ENCODE results near the gene MITF.

The MITF gene

GRCh38 chr3:69739204-69740102 lies at the start of gene MITF:
TSS of gene MITF (plus strand) at chr3:69739464. CDS start at chr3:69739598, 134 bp downstream.
- Histone ChIP-seq H3K79me2 (peaks cover 28% of the 10 kb centered on the region), H2AFZ (peak within 1 kb of the TSS; percentile 97), H3K9me3 (ENCODE audit: control insufficient read depth, low read length) (no peaks in the 10 kb centered on the region), H3K9ac (peak within 1 kb of the TSS; percentile 38), H3K4me2 (ENCODE audit: low read length) (peak within 1 kb of the TSS; percentile 95), H3K4me3 (ENCODE audit: low read depth, low read length) (peak within 1 kb of the TSS; percentile 87), H3K36me3 (ENCODE audit: control insufficient read depth, insufficient read depth, low read length) (no peaks in the 10 kb centered on the region), H3K27me3 (ENCODE audit: control insufficient read depth, insufficient read depth, low read length) (no peaks in the 10 kb centered on the region), H3K27ac (peak within 1 kb of the TSS; percentile 78), H3K4me1 (peaks cover 17% of the 10 kb centered on the region)
- no peak for TF ChIP-seq CTCF (IDR thresholded peaks at IDR 0.05)

GRCh38 chr3:69691860-69692259 lies 47.4 kb upstream of the MITF start:
- H3K4me1 ChIP-seq = peaks cover 5% of the 10 kb centered on the region
- no peaks in the 10 kb centered on the region for H3K36me3 ChIP-seq (ENCODE audit: control insufficient read depth, insufficient read depth, low read length)
- H3K27ac ChIP-seq = no peak overlapping the region
- no peaks in the 10 kb centered on the region for H3K9me3 ChIP-seq (ENCODE audit: control insufficient read depth, low read length)
- no peaks in the 10 kb centered on the region for H3K27me3 ChIP-seq (ENCODE audit: control insufficient read depth, insufficient read depth, low read length)
- no peak overlapping the region for H3K9ac ChIP-seq
- no peak overlapping the region for H3K4me3 ChIP-seq (ENCODE audit: low read depth, low read length)
- TF ChIP-seq CTCF (IDR thresholded peaks at IDR 0.05) = no peak
- no peaks in the 10 kb centered on the region for H3K79me2 ChIP-seq
- no peak overlapping the region for H3K4me2 ChIP-seq (ENCODE audit: low read length)
- no peak overlapping the region for H2AFZ ChIP-seq

- no peaks in the 10 kb centered on the region for H3K9me3 ChIP-seq (ENCODE audit: control insufficient read depth, low read length)
- no peaks in the 10 kb centered on the region for H3K27me3 ChIP-seq (ENCODE audit: control insufficient read depth, insufficient read depth, low read length)
- no peak overlapping the region for H2AFZ ChIP-seq
- H3K36me3 ChIP-seq (ENCODE audit: control insufficient read depth, insufficient read depth, low read length) = no peaks in the 10 kb centered on the region
- H3K79me2 ChIP-seq = no peaks in the 10 kb centered on the region
- TF ChIP-seq CTCF (IDR thresholded peaks at IDR 0.05) = no peak
- no peak overlapping the region for H3K9ac ChIP-seq
- peaks cover 5% of the 10 kb centered on the region for H3K4me1 ChIP-seq
- no peak overlapping the region for H3K27ac ChIP-seq
- no peak overlapping the region for H3K4me3 ChIP-seq (ENCODE audit: low read depth, low read length)
- H3K4me2 ChIP-seq (ENCODE audit: low read length) = no peak overlapping the region
Measured at GRCh38 chr3:69692761-69693160, 46.5 kb upstream of the MITF start.

- TF ChIP-seq CTCF (IDR thresholded peaks at IDR 0.05) = no peak
- Histone ChIP-seq H3K4me2 (ENCODE audit: low read length) (no peak overlapping the region), H3K27ac (no peak overlapping the region), H3K4me1 (peaks cover 5% of the 10 kb centered on the region), H3K4me3 (ENCODE audit: low read depth, low read length) (no peak overlapping the region), H3K9me3 (ENCODE audit: control insufficient read depth, low read length) (no peaks in the 10 kb centered on the region), H3K79me2 (no peaks in the 10 kb centered on the region), H3K36me3 (ENCODE audit: control insufficient read depth, insufficient read depth, low read length) (no peaks in the 10 kb centered on the region), H2AFZ (no peak overlapping the region), H3K27me3 (ENCODE audit: control insufficient read depth, insufficient read depth, low read length) (no peaks in the 10 kb centered on the region), H3K9ac (no peak overlapping the region)
Measured at GRCh38 chr3:69695443-69695842, 43.8 kb upstream of the MITF start.

- Histone ChIP-seq H3K79me2 (no peaks in the 10 kb centered on the region), H3K4me1 (peaks cover 5% of the 10 kb centered on the region)
Measured at GRCh38 chr3:69695933-69696332, 43.3 kb upstream of the MITF start.

More at GRCh38 chr3:69695933-69696332, 43.3 kb upstream of the MITF start:
- Histone ChIP-seq H3K9me3 (ENCODE audit: control insufficient read depth, low read length) (no peaks in the 10 kb centered on the region), H3K4me3 (ENCODE audit: low read depth, low read length) (no peak overlapping the region), H3K4me2 (ENCODE audit: low read length) (no peak overlapping the region), H3K27me3 (ENCODE audit: control insufficient read depth, insufficient read depth, low read length) (no peaks in the 10 kb centered on the region), H3K27ac (no peak overlapping the region), H2AFZ (no peak overlapping the region), H3K9ac (no peak overlapping the region), H3K36me3 (ENCODE audit: control insufficient read depth, insufficient read depth, low read length) (no peaks in the 10 kb centered on the region)
- TF ChIP-seq CTCF (IDR thresholded peaks at IDR 0.05) = no peak

Data from parathyroid adenoma (tissue), 2 donors.